HepG2 (cell line): ENCODE results near the gene EPN3. TPM values are rescaled to one million over a fixed set of nuclear protein-coding genes. Genes with fewer than 3 reads are reported as not detected.

Experiments used
- EED ChIP-seq: sonication (generic); formaldehyde crosslinking; IDR thresholded peaks from 2 replicates; pipeline ENCODE4 v1.5.0; 2020; ENCODE audit warnings: mild to moderate bottlenecking, missing genetic modification reagents
- EP300 ChIP-seq, 3 experiments: sonication (generic) in 1 of 3; formaldehyde crosslinking in 1 of 3; IDR thresholded peaks; 2 replicates each; pipeline versions ENCODE4 v1.5.1 to v1.6.1; 2011 to 2020; ENCODE audit warnings: low read depth in 2 of 3, low read length in 2 of 3, borderline replicate concordance in 1 of 3, improper control_type of control experiment in 1 of 3, mild to moderate bottlenecking in 1 of 3, missing genetic modification reagents in 1 of 3, moderate library complexity in 1 of 3
- KAT7 ChIP-seq: IDR thresholded peaks from 2 replicates; pipeline ENCODE4 v1.6.1; 2018; ENCODE audit warnings: borderline replicate concordance, missing compliant biosample characterization
- KDM2A ChIP-seq: sonication (generic); formaldehyde crosslinking; IDR thresholded peaks from 2 replicates; pipeline ENCODE4 v1.4.0; 2020; ENCODE audit warnings: low read depth, missing genetic modification reagents, borderline replicate concordance
- MIXL1 ChIP-seq: IDR thresholded peaks from 2 replicates; pipeline ENCODE4 v1.6.1; 2016
- SOX13 ChIP-seq, 3 experiments: fragments of 450-650 bp in 1 of 3; sonication (generic) in 1 of 3; formaldehyde crosslinking in 1 of 3; IDR thresholded peaks in 2 of 3; conservative IDR thresholded peaks in 1 of 3; 2 replicates each; pipeline versions ENCODE4 v1.5.0 to v1.6.1; 2016 to 2020; ENCODE audit warnings: antibody characterized with exemption in 1 of 3, mild to moderate bottlenecking in 1 of 3, missing compliant biosample characterization in 1 of 3, missing genetic modification reagents in 1 of 3, moderate library complexity in 1 of 3
- SOX5 ChIP-seq: IDR thresholded peaks from 2 replicates; pipeline ENCODE4 v1.6.1; 2016; ENCODE audit warnings: borderline replicate concordance
- YY1 ChIP-seq: IDR thresholded peaks from 2 replicates; pipeline ENCODE4 v1.6.1; 2011; ENCODE audit warnings: low read length, low read depth, moderate library complexity, mild to moderate bottlenecking; ENCODE audit not compliant: insufficient read depth, insufficient replicate concordance
- ZNF605 ChIP-seq: sonication (generic); formaldehyde crosslinking; IDR thresholded peaks from 2 replicates; pipeline ENCODE4 v1.8.0; 2022; ENCODE audit warnings: mild to moderate bottlenecking, missing genetic modification reagents
- polyA plus RNA-seq, 8 experiments: library from polyadenylated mRNA; depleted of rRNA in 3 of 8; stranded (reverse) in 7 of 8; unstranded in 1 of 8; fragments of >200 nt; fragmentation: Illumina TruSeq in 4 of 8; extraction: Trizol in 4 of 8; gene quantifications; 2 replicates each; pipeline versions ENCODE4 v1.2.1 to v1.2.3, GENCODE V29; 2011 to 2016; ENCODE audit warnings: low read depth in 4 of 8, missing spikeins in 1 of 8, mixed read lengths in 1 of 8; ENCODE audit not compliant: insufficient read depth in 1 of 8
- total RNA-seq, 5 experiments: library from RNA; depleted of rRNA; stranded (reverse); fragments of >200 nt; fragmentation: Illumina TruSeq; extraction: Trizol; gene quantifications; 2 replicates each; pipeline ENCODE4 v1.2.3, GENCODE V29; 2016; ENCODE audit warnings: low read depth in 1 of 5
- TF ChIP-seq, protein P1 (sequence below): sonication (generic); formaldehyde crosslinking; IDR thresholded peaks from 2 replicates; pipeline ENCODE4 v1.5.0; 2020; ENCODE audit warnings: mild to moderate bottlenecking, missing genetic modification reagents
- TF ChIP-seq, protein P2 (sequence below): sonication (generic); formaldehyde crosslinking; IDR thresholded peaks from 2 replicates; pipeline ENCODE4 v1.5.0; 2020; ENCODE audit warnings: missing genetic modification reagents
- TF ChIP-seq, protein P3 (sequence below): sonication (generic); formaldehyde crosslinking; IDR thresholded peaks from 2 replicates; pipeline ENCODE4 v1.5.0; 2020; ENCODE audit warnings: mild to moderate bottlenecking, missing genetic modification reagents
- TF ChIP-seq, protein P4 (sequence below): sonication (generic); formaldehyde crosslinking; IDR thresholded peaks from 2 replicates; pipeline ENCODE4 v1.4.0; 2020; ENCODE audit warnings: missing genetic modification reagents

EPN3 gene
- total and polyA plus RNA-seq, 2 of the 13 experiments (the other 11 are each of a cell fraction or from before 2014, with no cell fraction given), result 0.11 to 0.95 TPM

DNA sequence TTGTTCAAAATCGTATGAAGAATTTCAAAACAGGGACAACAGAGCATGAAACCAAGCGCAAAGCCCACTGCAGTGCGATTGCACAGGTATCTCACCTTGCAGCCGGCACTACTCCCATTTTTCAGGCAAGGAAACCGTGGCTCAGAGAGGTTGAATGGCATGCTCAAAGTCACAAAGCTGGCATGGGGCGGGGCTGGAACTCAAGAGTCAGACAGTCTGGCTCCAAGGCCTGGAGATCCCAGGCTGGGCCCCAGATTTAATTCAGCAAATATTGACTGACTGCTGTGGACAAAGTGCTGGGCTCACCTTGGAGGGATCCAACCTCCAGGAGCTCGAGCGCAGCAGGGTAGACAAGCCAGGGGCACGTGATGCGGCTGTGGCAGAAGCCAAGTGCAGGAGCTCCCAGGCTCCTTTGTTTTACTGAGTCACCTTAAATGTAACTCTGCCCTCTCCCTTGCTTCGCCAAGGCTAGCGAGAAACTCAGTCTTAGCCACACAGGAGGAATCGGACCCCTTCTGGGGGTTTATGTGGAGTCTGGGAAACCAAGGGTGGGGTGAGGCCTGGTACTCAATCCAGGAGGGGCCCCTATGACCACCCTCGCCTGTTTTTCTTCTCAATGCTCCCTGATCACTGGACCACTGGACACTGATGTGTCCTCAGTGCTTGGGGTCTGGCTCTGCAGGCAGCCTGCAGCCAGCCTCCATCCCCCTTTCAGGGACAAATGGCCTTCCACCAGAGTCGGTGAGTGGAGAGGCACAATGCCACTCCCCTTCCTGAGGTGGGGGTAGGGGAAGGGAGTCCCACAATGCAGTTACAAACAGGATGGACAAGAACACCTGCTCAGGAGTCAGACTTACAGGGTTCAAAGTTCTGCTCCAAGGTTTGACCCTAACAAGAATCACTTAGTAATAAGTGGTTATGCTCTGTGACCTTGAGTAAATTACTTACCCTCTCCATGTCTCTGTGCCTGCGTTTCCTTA lies 10.6 kb downstream of the EPN3 start (continued):
- TF ChIP-seq EP300 (IDR thresholded peaks at IDR 0.05; ENCODE audit: low read depth in 2 of 2, low read length in 2 of 2) (peak; percentile 97 to 99; a peak in 3 of 4 replicates), EP300 (CRISPR knock-in tag; IDR thresholded peaks at IDR 0.05; ENCODE audit: borderline replicate concordance) (peak; percentile 93), KDM2A (CRISPR knock-in tag) (peak; percentile 55), EED (CRISPR knock-in tag) (0 out of 2 replicates have a peak, but pooled peaks have one; percentile 59), KAT7 (CRISPR knock-in tag) (peak; percentile 19; the same call in 1 of the 2 replicates), YY1 (peak; percentile 23), SOX13 (IDR thresholded peaks at IDR 0.05) (peak; percentile 76; the same call in 1 of the 2 replicates), SOX13 (CRISPR knock-in tag; conservative IDR thresholded peaks at IDR 0.05 in 1 of 2, IDR thresholded peaks at IDR 0.05 in 1 of 2) (peak in 1 of 2 experiments; percentile 94; a peak in 2 of 4 replicates), MIXL1 (CRISPR knock-in tag) (peak; percentile 90), ZNF605 (CRISPR knock-in tag) (peak; percentile 59; the same call in 1 of the 2 replicates), SOX5 (CRISPR knock-in tag) (peak; percentile 91)
- TF ChIP-seq, protein P1, sequence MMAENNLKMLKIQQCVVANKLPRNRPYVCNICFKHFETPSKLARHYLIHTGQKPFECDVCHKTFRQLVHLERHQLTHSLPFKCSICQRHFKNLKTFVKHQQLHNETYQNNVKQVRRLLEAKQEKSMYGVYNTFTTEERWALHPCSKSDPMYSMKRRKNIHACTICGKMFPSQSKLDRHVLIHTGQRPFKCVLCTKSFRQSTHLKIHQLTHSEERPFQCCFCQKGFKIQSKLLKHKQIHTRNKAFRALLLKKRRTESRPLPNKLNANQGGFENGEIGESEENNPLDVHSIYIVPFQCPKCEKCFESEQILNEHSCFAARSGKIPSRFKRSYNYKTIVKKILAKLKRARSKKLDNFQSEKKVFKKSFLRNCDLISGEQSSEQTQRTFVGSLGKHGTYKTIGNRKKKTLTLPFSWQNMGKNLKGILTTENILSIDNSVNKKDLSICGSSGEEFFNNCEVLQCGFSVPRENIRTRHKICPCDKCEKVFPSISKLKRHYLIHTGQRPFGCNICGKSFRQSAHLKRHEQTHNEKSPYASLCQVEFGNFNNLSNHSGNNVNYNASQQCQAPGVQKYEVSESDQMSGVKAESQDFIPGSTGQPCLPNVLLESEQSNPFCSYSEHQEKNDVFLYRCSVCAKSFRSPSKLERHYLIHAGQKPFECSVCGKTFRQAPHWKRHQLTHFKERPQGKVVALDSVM (CRISPR knock-in tag), result 0 out of 2 replicates have a peak, but pooled peaks have one; percentile 9
- TF ChIP-seq, protein P2, sequence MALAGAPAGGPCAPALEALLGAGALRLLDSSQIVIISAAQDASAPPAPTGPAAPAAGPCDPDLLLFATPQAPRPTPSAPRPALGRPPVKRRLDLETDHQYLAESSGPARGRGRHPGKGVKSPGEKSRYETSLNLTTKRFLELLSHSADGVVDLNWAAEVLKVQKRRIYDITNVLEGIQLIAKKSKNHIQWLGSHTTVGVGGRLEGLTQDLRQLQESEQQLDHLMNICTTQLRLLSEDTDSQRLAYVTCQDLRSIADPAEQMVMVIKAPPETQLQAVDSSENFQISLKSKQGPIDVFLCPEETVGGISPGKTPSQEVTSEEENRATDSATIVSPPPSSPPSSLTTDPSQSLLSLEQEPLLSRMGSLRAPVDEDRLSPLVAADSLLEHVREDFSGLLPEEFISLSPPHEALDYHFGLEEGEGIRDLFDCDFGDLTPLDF, result peak; percentile 53; the same call in 1 of the 2 replicates
- TF ChIP-seq, protein P3, sequence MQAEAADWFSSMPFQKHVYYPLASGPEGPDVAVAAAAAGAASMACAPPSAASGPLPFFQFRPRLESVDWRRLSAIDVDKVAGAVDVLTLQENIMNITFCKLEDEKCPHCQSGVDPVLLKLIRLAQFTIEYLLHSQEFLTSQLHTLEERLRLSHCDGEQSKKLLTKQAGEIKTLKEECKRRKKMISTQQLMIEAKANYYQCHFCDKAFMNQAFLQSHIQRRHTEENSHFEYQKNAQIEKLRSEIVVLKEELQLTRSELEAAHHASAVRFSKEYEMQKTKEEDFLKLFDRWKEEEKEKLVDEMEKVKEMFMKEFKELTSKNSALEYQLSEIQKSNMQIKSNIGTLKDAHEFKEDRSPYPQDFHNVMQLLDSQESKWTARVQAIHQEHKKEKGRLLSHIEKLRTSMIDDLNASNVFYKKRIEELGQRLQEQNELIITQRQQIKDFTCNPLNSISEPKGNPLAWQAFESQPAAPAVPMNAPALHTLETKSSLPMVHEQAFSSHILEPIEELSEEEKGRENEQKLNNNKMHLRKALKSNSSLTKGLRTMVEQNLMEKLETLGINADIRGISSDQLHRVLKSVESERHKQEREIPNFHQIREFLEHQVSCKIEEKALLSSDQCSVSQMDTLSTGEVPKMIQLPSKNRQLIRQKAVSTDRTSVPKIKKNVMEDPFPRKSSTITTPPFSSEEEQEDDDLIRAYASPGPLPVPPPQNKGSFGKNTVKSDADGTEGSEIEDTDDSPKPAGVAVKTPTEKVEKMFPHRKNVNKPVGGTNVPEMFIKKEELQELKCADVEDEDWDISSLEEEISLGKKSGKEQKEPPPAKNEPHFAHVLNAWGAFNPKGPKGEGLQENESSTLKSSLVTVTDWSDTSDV, result 0 out of 2 replicates have a peak, but pooled peaks have one; percentile 80
- TF ChIP-seq, protein P4, sequence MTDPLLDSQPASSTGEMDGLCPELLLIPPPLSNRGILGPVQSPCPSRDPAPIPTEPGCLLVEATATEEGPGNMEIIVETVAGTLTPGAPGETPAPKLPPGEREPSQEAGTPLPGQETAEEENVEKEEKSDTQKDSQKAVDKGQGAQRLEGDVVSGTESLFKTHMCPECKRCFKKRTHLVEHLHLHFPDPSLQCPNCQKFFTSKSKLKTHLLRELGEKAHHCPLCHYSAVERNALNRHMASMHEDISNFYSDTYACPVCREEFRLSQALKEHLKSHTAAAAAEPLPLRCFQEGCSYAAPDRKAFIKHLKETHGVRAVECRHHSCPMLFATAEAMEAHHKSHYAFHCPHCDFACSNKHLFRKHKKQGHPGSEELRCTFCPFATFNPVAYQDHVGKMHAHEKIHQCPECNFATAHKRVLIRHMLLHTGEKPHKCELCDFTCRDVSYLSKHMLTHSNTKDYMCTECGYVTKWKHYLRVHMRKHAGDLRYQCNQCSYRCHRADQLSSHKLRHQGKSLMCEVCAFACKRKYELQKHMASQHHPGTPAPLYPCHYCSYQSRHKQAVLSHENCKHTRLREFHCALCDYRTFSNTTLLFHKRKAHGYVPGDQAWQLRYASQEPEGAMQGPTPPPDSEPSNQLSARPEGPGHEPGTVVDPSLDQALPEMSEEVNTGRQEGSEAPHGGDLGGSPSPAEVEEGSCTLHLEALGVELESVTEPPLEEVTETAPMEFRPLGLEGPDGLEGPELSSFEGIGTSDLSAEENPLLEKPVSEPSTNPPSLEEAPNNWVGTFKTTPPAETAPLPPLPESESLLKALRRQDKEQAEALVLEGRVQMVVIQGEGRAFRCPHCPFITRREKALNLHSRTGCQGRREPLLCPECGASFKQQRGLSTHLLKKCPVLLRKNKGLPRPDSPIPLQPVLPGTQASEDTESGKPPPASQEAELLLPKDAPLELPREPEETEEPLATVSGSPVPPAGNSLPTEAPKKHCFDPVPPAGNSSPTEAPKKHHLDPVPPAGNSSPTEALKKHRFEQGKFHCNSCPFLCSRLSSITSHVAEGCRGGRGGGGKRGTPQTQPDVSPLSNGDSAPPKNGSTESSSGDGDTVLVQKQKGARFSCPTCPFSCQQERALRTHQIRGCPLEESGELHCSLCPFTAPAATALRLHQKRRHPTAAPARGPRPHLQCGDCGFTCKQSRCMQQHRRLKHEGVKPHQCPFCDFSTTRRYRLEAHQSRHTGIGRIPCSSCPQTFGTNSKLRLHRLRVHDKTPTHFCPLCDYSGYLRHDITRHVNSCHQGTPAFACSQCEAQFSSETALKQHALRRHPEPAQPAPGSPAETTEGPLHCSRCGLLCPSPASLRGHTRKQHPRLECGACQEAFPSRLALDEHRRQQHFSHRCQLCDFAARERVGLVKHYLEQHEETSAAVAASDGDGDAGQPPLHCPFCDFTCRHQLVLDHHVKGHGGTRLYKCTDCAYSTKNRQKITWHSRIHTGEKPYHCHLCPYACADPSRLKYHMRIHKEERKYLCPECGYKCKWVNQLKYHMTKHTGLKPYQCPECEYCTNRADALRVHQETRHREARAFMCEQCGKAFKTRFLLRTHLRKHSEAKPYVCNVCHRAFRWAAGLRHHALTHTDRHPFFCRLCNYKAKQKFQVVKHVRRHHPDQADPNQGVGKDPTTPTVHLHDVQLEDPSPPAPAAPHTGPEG (CRISPR knock-in tag), result no peak
